Common myeloid progenitor, CD34-positive (primary cell): ENCODE data around the gene CEP70. TPM values are rescaled to one million over a fixed set of nuclear protein-coding genes. Genes with fewer than 3 reads are reported as not detected.

Source experiments
- CTCF ChIA-PET: fragments of 350-600 bp; sonication (Branson Sonifier 250); formaldehyde crosslinking; loops from one replicate; lab custom pipeline; 2021; ENCODE audit warnings: antibody characterized with exemption; lab: Charles Lee
- POLR2A ChIA-PET: fragments of 350-600 bp; sonication (Branson Sonifier 250); formaldehyde crosslinking; loops from one replicate; lab custom pipeline; 2021; ENCODE audit warnings: antibody characterized with exemption; lab: Charles Lee
- DNase-seq, 3 donors: peaks; one replicate each; pipeline versions ENCODE4 v3.0.0 to v3.0.0-alpha.2; 2013
- H3K27ac ChIP-seq, 2 experiments: 1 replicate in 1 of 2; 2 replicates in 1 of 2; pipeline ENCODE4 v1.7.0; 2013; ENCODE audit warnings: inconsistent platforms in 2 of 2, low read length in 2 of 2, mild to moderate bottlenecking in 2 of 2, low read depth in 1 of 2, moderate library complexity in 1 of 2; ENCODE audit not compliant: severe bottlenecking in 2 of 2, insufficient read depth in 1 of 2, poor library complexity in 1 of 2
- H3K27me3 ChIP-seq, 5 experiments: replicated peaks in 2 of 5; 1 replicate in 3 of 5; 2 replicates in 2 of 5; pipeline versions ENCODE4 v1.6.1 to v1.7.0; 2013; ENCODE audit warnings: low read length in 4 of 5, mild to moderate bottlenecking in 2 of 5, moderate library complexity in 2 of 5, inconsistent platforms in 1 of 5; ENCODE audit not compliant: insufficient read depth in 5 of 5, control insufficient read depth in 4 of 5
- H3K36me3 ChIP-seq, 4 experiments: 1 replicate in 2 of 4; 2 replicates in 2 of 4; pipeline versions ENCODE4 v1.6.1 to v1.7.0; 2013; ENCODE audit warnings: low read length in 3 of 4, control low read depth in 1 of 4, mild to moderate bottlenecking in 1 of 4; ENCODE audit not compliant: control insufficient read depth in 4 of 4, insufficient read depth in 4 of 4
- H3K4me1 ChIP-seq, 4 experiments: 1 replicate in 3 of 4; 2 replicates in 1 of 4; pipeline versions ENCODE4 v1.6.1 to v1.7.1; 2013; ENCODE audit warnings: low read length in 3 of 4, mild to moderate bottlenecking in 3 of 4, control low read depth in 1 of 4, inconsistent platforms in 1 of 4, moderate library complexity in 1 of 4; ENCODE audit not compliant: control insufficient read depth in 4 of 4, insufficient read depth in 4 of 4; ENCODE audit errors: control extremely low read depth in 1 of 4
- H3K4me3 ChIP-seq, 7 experiments: 1 replicate in 4 of 7; 2 replicates in 3 of 7; pipeline versions ENCODE4 v1.5.1 to v1.7.0; 2013; ENCODE audit warnings: mild to moderate bottlenecking in 7 of 7, low read length in 6 of 7, moderate library complexity in 6 of 7, inconsistent platforms in 2 of 7, low read depth in 2 of 7, control low read depth in 1 of 7; ENCODE audit not compliant: insufficient read depth in 4 of 7, control insufficient read depth in 1 of 7; ENCODE audit errors: extremely low read depth in 1 of 7
- H3K9me3 ChIP-seq, 5 experiments: 1 replicate in 4 of 5; 2 replicates in 1 of 5; pipeline versions ENCODE4 v1.6.1 to v1.7.1; 2013; ENCODE audit warnings: low read length in 4 of 5, mild to moderate bottlenecking in 2 of 5, inconsistent platforms in 1 of 5, low read depth in 1 of 5, moderate library complexity in 1 of 5; ENCODE audit not compliant: control insufficient read depth in 4 of 5, insufficient read depth in 2 of 5; ENCODE audit errors: control extremely low read depth in 1 of 5
- WGBS: methylation state at CpG from one replicate; pipeline ENCODE4 v1.1.5; 2013; ENCODE audit not compliant: insufficient coverage; 5-methylcytosine and 5-hydroxymethylcytosine counted together
- polyA plus RNA-seq: library from polyadenylated mRNA; unstranded; fragments of 120-200 nt; gene quantifications from one replicate; pipeline ENCODE4 v1.2.1, GENCODE V29; 2013

The CEP70 gene
- 58.3 TPM for polyA plus RNA-seq

- ChIA-PET POLR2A (interaction anchor here (0.6 to 2.2 kb wide), 3 partner anchors 14 to 321 kb away, joined by 3 to 11 read pairs (median 8); partner anchors contain the start of gene FAIM), CTCF (interaction anchor here (0.7 to 5.6 kb wide), 25 partner anchors 9 to 342 kb away, joined by 3 to 92 read pairs (median 5); partner anchors contain the start of gene FAIM)
- peak; percentile 95 to 99 (median 98) for DNase-seq
- Histone ChIP-seq H3K4me1 (peaks cover 3 to 37% (median 21%) of the 10 kb centered on the region in 4 experiments), H3K4me3 (peak within 1 kb of the TSS; percentile 63 to 97 (median 90)), H3K36me3 (peaks cover 0 to 4% (median 2%) of the 10 kb centered on the region in 4 experiments), H3K27me3 (no peaks in the 10 kb centered on the region), H3K9me3 (peaks cover 0 to 8% (median 2%) of the 10 kb centered on the region in 5 experiments), H3K27ac (peak within 1 kb of the TSS; percentile 87 to 94)
- 0% methylated on average over 47 of the region's 52 CpGs for whole genome bisulfite sequencing
These were observed at the start of gene CEP70 for GRCh38 chr3:138594150-138594934. CEP70 (minus strand) TSS chr3:138594260; CDS start chr3:138572927, 21,333 bp downstream.

- Histone ChIP-seq H3K27me3 (no peaks in the 10 kb centered on the region), H3K9me3 (peaks cover 0 to 23% (median 8%) of the 10 kb centered on the region in 5 experiments), H3K4me1 (no peaks in the 10 kb centered on the region), H3K27ac (no peak overlapping the region), H3K4me3 (no peak overlapping the region), H3K36me3 (no peaks in the 10 kb centered on the region)
- DNase-seq = no peak
- ChIA-PET POLR2A (no interaction called here), CTCF (interaction anchor here (0.6 to 1.3 kb wide), 2 partner anchors 17 to 65 kb away, joined by 3 read pairs; no protein-coding TSS in a partner anchor)
- no CpG with 5 or more reads among the region's 1 CpG for WGBS
These were observed 48.8 kb upstream of the CEP70 start for GRCh38 chr3:138642927-138643253.

- Histone ChIP-seq H3K27me3 (no peaks in the 10 kb centered on the region), H3K4me3 (no peak overlapping the region), H3K27ac (no peak overlapping the region), H3K36me3 (no peaks in the 10 kb centered on the region), H3K9me3 (peaks cover 0 to 23% (median 8%) of the 10 kb centered on the region in 5 experiments), H3K4me1 (no peaks in the 10 kb centered on the region)
- ChIA-PET POLR2A (no interaction called here), CTCF (interaction anchor here (0.7 to 1.3 kb wide), 2 partner anchors 16 to 26 kb away, joined by 3 read pairs; no protein-coding TSS in a partner anchor)
- peak in 2 of 3 donors; percentile 10 to 23 for DNase-seq
- no CpG with 5 or more reads among the region's 4 CpGs for WGBS
These were observed 48.3 kb upstream of the CEP70 start for GRCh38 chr3:138642226-138642926.

GRCh38 chr3:138640537-138640936 is 46.5 kb upstream of the CEP70 start:
- WGBS = 100% methylated on average over 3 of the region's 4 CpGs
- H3K9me3 ChIP-seq = peaks cover 0 to 14% (median 6%) of the 10 kb centered on the region in 5 experiments
- H3K4me1 ChIP-seq = no peaks in the 10 kb centered on the region
- H3K27me3 ChIP-seq = no peaks in the 10 kb centered on the region
- H3K4me3 ChIP-seq = no peak overlapping the region
- POLR2A ChIA-PET = no interaction called here
- H3K27ac ChIP-seq = no peak overlapping the region
- DNase-seq = peak in 1 of 3 donors; percentile 11
- H3K36me3 ChIP-seq = peaks cover 0 to 3% (median 0%) of the 10 kb centered on the region in 4 experiments
- CTCF ChIA-PET = no interaction called here

GRCh38 chr3:138638641-138639040 is 44.6 kb upstream of the CEP70 start:
- WGBS = 100% methylated on average over 1 of the region's 2 CpGs
- no peaks in the 10 kb centered on the region for H3K4me1 ChIP-seq
- ChIA-PET CTCF (no interaction called here), POLR2A (no interaction called here)
- no peak overlapping the region for H3K4me3 ChIP-seq
- H3K9me3 ChIP-seq = peaks cover 0 to 6% (median 2%) of the 10 kb centered on the region in 5 experiments
- no peaks in the 10 kb centered on the region for H3K27me3 ChIP-seq
- DNase-seq = no peak
- no peak overlapping the region for H3K27ac ChIP-seq
- H3K36me3 ChIP-seq = peaks cover 0 to 8% (median 4%) of the 10 kb centered on the region in 4 experiments

- POLR2A ChIA-PET = no interaction called here
These were observed 35.5 kb upstream of the CEP70 start for GRCh38 chr3:138629526-138629925.

More at GRCh38 chr3:138629526-138629925, 35.5 kb upstream of the CEP70 start:
- CTCF ChIA-PET = no interaction called here
- peaks cover 0 to 25% (median 21%) of the 10 kb centered on the region in 4 experiments for H3K36me3 ChIP-seq
- H3K4me3 ChIP-seq = no peak overlapping the region
- WGBS = 84% methylated on average over 5 of the region's 6 CpGs
- H3K27ac ChIP-seq = no peak overlapping the region
- no peaks in the 10 kb centered on the region for H3K4me1 ChIP-seq
- no peaks in the 10 kb centered on the region for H3K9me3 ChIP-seq
- DNase-seq = no peak
- no peaks in the 10 kb centered on the region for H3K27me3 ChIP-seq
